ENCODE data around the gene CRHR1.

Gene CRHR1

GRCh38 chr17:45790296-45790922 lies 6.3 kb downstream of the CRHR1 start:
- DNase-seq (ENCODE audit: low read depth): no peak

GRCh38 chr17:45791041-45791582 lies 7.0 kb downstream of the CRHR1 start:
- no peak for DNase-seq (ENCODE audit: low read depth)

GRCh38 chr17:45791935-45792334 lies 7.8 kb downstream of the CRHR1 start:
- no peak for DNase-seq (ENCODE audit: low read depth)

GRCh38 chr17:45792437-45792836 lies 8.3 kb downstream of the CRHR1 start:
- no peak for DNase-seq (ENCODE audit: low read depth)

DNA sequence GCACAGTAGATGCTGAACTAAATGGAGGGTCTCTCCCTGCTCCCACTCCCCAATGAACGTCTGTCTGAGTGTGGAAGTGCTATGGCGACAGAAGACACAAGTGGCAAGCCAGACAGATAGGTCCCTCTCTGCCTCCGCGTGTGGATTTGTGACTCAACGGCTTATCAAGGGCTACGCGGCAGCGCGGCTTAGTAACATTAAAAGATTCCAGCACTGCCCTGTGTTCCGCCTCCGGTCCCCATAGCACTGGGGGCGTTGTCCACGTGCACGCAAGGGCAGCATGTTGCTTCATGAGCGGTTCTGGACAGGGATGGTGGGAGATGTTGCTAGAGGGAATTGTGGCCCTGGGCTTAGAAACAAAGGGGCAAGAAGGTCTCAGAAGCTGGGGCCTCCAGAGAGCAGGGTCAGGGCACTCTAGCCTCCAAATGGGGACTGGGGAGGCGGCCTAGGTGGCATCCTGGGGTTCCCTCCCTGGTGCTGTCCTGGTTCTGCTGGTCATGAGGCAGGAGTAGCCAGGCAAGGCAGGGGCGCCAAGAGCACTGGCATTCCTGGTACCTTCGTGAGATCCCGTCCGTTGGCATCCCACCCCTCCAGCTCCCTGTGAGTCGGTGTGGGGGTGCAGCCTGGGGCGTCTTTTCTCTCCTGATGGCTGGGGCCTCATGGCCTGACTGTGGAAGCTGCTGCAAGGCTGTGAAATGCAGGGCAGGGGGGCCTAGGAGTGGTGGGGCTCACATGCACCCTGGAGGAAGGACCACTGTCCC lies 9.1 kb downstream of the CRHR1 start:
- no peak for DNase-seq (ENCODE audit: low read depth)

DNA sequence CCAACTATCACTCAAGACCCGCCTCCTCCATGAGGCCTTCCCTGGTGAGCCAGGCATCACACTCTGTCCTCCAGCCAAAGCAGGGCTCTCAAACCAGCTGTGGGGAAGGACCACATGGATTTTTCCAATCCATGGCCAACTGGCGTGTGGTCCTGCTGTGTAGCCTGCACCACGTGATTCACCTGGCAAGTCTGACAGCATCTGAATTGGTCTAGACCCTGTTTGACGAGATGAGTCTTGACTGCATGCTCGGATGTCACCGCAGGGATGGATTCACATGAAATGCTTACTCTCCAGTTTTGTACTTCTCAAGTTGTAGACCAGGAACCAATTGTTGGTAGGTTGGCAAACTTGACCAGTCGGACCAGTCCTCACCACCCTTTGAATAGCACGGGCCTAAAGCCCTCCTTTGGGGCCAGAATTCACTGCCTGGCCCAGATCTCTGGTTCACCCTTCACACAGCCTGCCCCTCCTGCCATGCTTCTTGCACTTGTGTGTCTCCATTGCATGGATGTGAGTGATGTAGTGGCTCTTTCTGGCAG lies 9.9 kb downstream of the CRHR1 start:
- no peak for DNase-seq (ENCODE audit: low read depth)

- DNase-seq (ENCODE audit: low read depth): no peak
Measured at GRCh38 chr17:45794840-45795239, 10.7 kb downstream of the CRHR1 start.

DNA sequence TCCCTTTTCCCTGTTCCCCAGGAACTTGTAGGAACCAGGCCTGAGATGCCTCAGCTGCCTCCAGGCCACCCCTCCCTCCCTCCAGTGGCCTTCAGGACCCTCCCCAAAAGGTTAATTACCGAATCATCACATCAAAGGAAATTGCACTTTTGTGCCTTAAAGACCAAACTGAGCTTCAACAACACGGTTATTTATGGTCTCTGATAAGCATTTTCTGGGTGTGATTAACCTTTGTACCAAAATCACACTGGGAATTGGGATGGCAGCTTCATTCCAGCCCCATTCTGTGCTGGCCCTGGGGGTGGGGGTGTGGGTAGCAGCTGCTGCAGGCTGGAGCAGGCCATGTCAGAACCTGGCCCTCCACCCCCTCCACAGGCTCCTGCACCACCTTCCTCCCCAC lies 16.7 kb downstream of the CRHR1 start:
- DNase-seq (ENCODE audit: low read depth): no peak

DNA sequence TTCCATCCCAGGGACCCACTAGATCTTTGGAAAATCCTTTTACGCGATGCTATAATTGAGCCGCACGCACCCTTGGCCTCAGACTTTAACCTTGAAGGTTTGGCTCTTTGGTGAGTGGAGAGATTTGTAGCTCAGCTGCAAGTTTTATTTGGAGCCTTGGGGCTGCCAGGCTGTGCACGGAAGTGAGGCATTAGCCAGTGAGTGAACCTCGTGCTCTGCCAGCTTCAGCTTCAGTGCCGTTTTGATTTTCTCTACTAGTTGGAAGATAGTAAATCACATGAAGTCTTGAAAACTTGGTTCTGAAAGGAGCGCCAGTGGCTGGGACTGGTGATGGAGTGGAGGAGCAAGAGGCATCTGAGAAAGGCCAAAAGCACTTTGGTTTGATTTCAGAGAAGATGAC lies 17.3 kb downstream of the CRHR1 start:
- DNase-seq (ENCODE audit: low read depth): no peak

GRCh38 chr17:45808845-45809244 lies 24.7 kb downstream of the CRHR1 start:
- DNase-seq (ENCODE audit: low read depth): no peak

DNA sequence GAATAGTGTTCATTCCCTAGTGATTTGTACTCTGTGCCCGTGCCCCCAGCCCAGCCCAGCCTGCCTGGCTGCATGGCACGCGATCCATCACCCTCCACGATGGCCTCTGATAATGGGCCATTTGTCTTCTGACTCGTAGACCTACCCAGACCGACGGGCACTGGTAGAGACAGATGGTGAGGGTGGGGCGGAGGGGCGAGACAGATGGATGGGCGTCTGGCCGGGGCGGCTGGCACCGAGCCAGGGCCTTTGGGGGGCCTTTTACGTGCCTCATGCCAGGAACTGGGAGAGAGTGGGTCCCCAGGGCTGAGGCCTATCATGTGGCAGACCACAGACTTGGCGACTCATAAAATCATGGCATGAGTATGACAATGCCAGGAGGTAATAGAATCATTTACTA lies 25.4 kb downstream of the CRHR1 start:
- no peak for DNase-seq (ENCODE audit: low read depth)

DNA sequence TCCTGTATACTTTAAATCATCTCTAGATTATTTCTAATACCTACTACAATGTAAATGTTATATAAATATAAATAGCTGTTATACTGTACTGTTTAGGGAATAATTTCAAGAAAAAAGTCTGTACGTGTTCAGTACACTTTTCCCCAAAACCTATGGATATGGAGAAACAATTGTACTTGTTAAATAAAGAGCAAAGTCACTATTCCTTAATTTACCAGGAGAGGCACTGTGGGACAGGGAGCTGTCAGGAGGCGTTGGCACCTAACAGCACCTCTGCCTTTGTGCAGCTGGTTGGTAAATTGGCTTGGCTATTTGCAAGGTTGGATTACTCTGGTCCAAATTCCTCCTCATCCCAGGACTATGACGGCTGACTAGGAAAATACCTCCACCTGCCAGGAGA lies 28.0 kb downstream of the CRHR1 start:
- no peak for DNase-seq (ENCODE audit: low read depth)

DNA sequence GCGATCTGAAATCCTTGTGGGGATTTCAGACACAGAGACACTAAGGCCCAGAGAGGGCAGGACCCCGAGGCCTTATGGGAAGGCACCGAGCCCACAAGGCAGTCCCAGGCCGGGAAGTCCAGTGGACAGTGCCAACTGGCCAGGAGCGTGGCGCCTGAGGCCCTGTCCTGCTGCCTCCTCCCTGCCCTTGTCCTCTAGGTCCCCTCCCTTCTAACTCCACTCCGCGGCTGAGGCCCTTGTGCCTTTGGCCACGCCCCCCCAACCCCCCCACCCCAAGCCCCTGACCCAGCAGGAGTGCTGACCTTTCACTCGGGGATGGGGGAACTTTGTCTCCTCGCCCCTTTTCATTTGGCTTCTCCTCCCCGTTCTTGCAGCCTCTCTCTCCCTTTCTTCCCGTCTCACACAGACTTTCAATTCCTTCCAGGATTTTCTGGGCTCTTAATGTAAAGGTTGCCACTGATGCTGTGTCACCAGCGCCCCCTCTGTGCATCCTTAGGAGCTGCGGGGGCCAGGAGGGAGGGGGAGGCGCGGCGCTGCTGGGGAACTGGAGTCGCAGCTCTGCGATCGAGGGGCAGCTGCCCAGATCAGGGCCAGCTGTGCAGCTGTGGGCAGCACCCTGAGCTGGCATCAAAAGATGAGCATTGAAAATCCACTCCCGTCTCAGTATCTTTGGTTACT lies 29.1 kb downstream of the CRHR1 start:
- DNase-seq (ENCODE audit: low read depth): no peak

DNA sequence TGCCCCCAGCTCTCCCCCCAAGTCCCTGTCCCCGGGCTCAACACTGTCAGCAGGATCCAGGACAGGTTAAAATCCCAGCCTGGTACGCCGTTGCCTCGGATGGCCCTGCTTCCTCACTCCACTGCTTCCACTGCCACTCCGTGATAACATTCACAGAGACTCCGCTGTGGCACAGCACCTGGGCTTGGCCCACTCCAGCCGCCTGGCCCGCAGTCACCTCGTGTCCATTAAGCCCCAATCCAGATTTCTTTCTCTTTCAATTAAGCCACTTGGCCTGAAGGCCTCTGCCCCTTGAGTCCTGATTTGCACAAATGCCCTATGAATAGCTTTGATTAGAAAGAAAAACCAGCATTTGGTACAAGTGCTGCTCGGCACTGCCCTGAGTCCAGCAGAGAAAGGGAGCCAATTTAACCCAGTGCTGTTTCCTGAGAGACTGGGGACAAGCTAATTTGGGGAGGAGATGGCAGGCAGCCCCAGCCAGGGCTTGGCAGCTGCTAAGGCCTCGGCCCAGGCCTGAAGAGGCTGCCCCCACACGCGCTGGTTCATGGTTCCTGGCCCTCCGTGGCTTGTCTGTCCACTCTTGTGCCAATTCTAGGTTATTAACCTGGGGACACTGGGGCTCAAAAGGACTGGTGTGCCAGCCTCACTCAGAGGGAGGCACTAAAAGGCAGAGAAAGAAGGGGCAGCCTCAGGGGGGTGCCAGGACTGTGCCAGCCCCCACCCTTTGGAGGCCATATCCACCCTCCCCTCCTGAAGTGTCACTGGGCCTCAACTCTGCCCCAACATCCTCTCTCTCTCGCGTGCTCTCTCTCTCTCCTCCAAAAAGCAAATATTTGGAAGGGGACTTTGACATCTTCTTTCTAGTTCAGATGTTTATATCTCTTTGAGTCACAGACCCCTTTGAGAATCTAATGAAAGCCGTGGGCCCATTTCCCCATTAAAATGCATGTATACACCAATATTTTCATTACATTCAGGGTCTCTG lies 30.8 kb downstream of the CRHR1 start:
- no peak for DNase-seq (ENCODE audit: low read depth)

GRCh38 chr17:45815752-45816151 lies 31.6 kb downstream of the CRHR1 start:
- no peak for DNase-seq (ENCODE audit: low read depth)

DNA sequence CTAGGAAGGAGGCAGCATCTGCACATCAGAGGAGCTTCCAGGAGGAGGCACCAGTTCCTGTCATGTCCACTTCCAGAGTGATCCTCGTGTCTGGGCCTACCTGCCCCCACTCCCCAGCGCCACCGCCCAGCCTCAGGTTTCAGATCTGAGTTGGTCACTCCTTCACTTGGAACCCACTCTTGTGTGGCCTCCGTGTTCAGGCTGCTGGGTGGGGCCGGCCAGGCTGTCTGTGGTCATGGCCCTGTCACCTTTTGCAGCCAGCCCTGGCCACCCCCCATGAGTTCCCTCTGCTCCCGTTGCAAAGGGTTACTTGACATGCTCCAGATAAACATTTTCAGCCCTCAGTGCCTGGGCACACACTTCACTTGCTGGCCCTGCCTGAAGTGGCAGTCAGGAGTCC lies 33.9 kb downstream of the CRHR1 start:
- no peak for DNase-seq (ENCODE audit: low read depth)

DNA sequence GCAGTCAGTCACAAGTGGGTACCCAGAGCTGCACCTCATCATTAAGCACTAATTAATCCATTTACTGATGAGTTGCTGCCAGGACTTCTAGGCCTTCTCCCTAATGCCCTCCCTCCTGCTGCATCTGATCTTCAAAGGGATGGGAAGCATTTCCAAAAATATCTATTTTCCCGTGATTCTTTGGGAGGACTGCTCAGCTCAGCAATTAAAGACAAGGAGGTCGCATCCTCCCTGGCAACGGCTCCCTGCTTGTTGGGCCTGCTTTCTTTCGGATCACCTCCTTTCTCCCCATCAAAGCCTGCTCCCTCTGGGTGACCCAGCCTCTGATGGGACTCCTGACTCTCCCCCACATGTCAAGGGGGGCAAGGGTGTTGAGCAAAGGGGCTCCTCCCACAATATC lies 34.6 kb downstream of the CRHR1 start:
- no peak for DNase-seq (ENCODE audit: low read depth)

- DNase-seq (ENCODE audit: low read depth): no peak
Measured at GRCh38 chr17:45819632-45820031, 35.5 kb downstream of the CRHR1 start.

- DNase-seq (ENCODE audit: low read depth): no peak
Measured at GRCh38 chr17:45820052-45820780, 36.1 kb downstream of the CRHR1 start.

DNA sequence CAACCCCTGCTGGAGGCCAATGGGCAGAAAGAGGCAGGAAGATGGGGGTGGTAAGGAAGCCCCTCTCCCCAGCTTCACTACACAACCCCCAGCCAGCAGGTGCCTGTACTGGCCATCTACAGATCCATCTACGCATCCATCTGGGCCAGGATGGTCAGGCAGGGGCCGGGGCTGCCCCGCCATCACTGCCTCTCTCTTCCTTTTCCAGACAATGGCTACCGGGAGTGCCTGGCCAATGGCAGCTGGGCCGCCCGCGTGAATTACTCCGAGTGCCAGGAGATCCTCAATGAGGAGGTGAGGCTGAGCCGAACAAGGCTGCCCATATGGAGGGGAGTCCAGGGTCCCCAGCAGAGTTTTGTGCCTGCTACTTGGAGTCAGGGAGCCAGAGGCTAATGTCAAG lies 37.0 kb downstream of the CRHR1 start:
- no peak for DNase-seq (ENCODE audit: low read depth)

DNA sequence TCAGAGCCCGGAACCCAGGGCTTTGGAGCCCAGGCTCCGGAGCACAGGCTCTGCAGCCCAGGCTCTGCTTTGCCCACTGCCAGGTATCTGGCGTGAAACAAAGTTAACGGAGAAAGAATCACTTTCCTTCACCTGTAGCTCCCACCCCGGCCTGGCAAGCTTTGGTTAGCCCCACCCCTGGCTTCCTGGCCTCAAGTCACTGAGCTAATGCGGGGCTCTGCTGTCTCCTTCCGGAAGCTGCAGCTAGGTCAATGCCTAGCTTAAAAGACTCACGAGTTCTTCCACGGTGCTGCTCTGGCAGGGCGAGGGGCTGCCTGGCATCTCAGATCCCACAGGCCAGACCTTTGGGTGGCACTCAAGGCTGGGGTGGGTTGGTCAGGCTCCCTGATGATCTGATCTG lies 39.5 kb downstream of the CRHR1 start:
- no peak for DNase-seq (ENCODE audit: low read depth)

Data from stimulated activated CD8-positive, alpha-beta memory T cell treated with anti-CD3 and anti-CD28 coated beads, Interleukin-12 subunit alpha, Interleukin-12 subunit beta, amount 100 ng/mL, for 4 hours (primary cell).